GM19043 (cell line): ENCODE data around the gene ITLN2.
"Not testable (repeated sequence)": the region's sequence is repeated elsewhere in the genome, so short reads cannot be mapped to it uniquely, and the experiment has no call there.

ENCODE experiments used
- ATAC-seq: cut with Tn5 transposase; IDR thresholded peaks from one replicate; pipeline ENCODE4 v1.9.1; 2021; ENCODE audit warnings: low read depth; ENCODE audit not compliant: unreplicated experiment

ITLN2 gene

GRCh38 chr1:160910170-160910750 lies 44.3 kb downstream of the ITLN2 start:
- ATAC-seq, result no peak

- ATAC-seq, result no peak
These were observed 46.6 kb downstream of the ITLN2 start for GRCh38 chr1:160907976-160908375.

- ATAC-seq, result no peak
These were observed 49.0 kb downstream of the ITLN2 start for GRCh38 chr1:160905617-160905989.

GRCh38 chr1:160904783-160905616 lies 49.6 kb downstream of the ITLN2 start:
- no peak for ATAC-seq

- not testable (repeated sequence) for ATAC-seq
These were observed 52.4 kb downstream of the ITLN2 start for GRCh38 chr1:160902251-160902650.

- no peak for ATAC-seq
These were observed 52.8 kb downstream of the ITLN2 start for GRCh38 chr1:160901768-160902167.

- ATAC-seq, result not testable (repeated sequence)
These were observed 53.9 kb downstream of the ITLN2 start for GRCh38 chr1:160900683-160901082.
